ENCODE measurements around the gene DOK6.
"Not testable (repeated sequence)": the region's sequence is repeated elsewhere in the genome, so short reads cannot be mapped to it uniquely, and the experiment has no call there.

Gene DOK6

DNA sequence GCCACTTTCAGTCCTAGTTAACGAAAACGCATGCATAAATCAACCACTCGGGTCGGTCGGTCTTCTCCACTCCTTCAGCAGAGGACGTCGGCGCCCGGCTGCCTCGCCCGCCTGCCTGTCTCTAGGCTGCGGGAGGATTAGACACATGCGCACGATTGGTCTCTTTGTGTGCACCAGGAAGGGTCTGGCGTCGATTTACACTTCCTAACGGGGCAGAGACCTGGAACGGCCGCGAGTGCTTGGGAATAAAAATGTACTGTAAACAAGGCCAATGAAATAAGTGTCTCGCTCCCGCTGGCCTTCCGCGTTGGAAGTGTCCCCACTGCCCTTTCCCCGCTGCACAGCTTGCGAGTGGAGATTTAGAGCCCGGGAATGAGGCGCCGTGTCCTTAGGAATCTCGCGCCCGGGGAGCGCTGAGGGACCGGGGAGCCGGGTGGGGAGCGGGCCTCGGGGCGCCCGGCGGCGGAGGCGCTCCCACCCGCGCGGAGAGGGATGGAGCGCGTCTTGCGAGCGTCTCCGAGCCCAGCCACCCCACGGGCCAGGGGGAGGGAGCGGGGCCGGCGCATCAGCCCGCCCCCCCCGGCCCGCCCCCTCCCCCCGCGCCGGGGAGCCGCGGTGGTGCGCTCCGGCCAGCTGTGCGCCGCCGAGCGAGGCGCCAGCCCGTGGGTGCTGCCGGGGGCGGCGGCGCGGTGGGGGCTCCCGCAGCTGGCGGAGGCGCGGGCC lies at the start of gene DOK6:
Gene DOK6 (plus strand): TSS at position 636 of the 723 bp plus-strand sequence.
- DNase-seq: peak in 42 of 56 donors; percentile 4 to 80 (median 39)

DNA sequence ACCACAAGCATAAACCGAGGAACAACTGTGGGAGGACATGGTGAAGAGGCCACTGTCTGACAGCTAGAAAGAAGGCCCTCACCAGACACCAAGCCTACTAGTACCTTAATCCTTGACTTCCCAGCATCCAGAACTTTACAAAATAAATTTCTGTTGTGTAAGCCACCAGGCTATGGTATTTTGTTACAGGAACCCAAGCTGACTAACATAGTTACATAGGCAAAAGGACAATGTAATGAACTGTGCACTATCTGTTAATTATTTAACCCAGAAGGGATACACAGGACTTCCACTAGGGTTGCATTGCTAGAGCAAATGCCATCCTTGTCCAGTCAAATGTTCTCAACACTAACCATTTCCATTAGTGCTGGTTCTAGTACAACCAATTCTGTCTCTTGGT lies 47.7 kb upstream of the DOK6 start:
- DNase-seq: no peak

- DNase-seq: no peak
These were observed 43.1 kb upstream of the DOK6 start for GRCh38 chr18:69357590-69357989.

GRCh38 chr18:69358212-69358895 lies 42.3 kb upstream of the DOK6 start:
- DNase-seq: no peak

- not testable (repeated sequence) for DNase-seq
These were observed 40.9 kb upstream of the DOK6 start for GRCh38 chr18:69359768-69360167.

DNA sequence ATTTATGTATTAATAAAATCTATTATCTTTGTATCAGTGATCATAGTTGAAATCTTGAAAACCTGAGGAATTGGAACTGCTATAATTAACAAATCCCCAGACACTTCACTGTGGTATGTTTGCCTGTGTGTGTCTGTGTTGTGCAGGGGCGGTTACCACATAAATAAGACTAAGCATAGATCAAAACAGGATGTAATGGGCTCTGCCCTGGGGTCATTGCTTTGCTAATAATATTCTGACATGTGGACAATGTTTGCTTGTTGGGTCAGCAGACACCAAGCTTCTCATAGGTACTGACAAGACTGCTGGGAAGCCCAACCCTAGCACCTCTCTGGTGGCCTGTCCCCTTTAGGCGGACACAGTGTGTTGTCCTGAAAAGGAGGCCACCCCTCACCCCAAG lies 35.8 kb upstream of the DOK6 start:
- no peak for DNase-seq

- DNase-seq: no peak
These were observed 35.0 kb upstream of the DOK6 start for GRCh38 chr18:69365658-69366057.

GRCh38 chr18:69367104-69367503 lies 33.6 kb upstream of the DOK6 start:
- DNase-seq: no peak

DNA sequence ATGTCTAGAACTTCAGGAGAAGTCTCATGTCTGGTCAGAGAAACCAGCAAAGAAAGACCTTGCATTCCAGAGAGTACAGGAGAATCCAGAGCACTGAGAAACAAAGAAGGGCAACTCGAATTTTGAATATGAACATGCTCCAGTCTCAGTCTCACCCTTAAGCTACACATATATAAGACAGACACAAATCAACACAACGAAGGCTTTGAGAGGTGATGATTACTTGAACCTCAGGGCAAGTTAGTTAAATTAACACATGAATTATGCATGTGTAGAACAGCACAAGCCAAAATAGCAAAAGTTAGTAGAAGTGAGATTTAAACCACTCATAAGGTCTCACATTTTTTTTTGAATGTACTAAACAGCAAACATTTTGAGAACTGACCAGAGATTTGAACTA lies 29.0 kb upstream of the DOK6 start:
- no peak for DNase-seq

DNA sequence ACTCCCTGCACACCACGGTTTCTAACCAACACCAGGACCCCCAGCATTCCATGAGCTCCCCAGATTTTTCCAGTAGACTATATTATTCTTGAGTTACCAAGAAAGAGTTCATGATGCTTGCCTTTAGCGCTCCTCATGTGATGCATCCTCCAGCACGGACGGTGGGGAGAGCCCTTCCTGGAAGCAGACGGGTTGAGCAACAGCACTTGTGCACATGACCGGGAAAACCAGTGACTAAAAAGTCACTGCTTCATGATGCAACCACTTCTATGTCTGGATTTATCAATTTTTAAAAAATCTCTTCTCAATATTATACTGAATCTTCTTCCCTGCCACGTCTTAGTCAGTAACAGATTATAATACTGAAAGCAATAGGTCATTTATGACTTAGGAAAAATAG lies 20.4 kb upstream of the DOK6 start:
- DNase-seq: no peak

DNA sequence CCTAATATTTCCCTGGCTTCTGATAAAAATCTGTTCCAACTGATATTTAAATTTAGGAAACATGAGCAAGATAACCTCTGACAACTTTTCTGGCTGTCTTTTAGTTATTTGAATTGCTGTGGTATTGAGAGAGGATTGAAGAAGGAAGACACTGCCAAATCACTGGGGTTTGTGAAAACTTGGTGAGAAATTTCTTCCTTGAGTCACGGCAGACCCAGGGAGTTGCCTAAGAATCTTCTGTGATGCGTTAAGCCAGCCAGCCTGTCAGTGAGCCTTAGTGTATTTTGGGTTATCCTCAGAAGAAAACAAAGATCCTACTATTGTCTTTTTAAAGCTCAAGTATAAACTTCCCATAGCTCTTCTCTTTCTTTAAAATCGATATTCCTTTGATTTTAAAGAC lies 17.5 kb upstream of the DOK6 start:
- no peak for DNase-seq

GRCh38 chr18:69387186-69387585 lies 13.5 kb upstream of the DOK6 start:
- no peak for DNase-seq

DNA sequence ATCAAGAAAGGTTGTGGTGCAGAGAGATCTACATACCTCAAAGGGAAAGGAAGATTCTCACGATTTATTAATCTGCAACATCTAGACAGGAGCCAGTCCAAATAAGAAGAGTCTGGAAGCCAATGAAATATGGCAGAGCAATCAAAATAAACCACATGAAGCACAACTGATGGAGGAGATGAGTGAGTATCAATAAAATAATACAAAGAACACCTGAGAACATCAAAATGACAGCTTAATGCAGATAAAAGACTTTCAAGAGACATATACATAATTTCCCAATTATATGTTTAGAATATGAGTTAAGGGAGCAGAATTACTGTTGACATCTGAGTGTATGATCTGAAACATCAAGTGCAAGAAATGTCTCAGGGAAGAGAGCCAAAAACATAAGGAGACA lies 12.5 kb upstream of the DOK6 start:
- no peak for DNase-seq

GRCh38 chr18:69397096-69397495 lies 3.6 kb upstream of the DOK6 start:
- DNase-seq: no peak

GRCh38 chr18:69399253-69399652 lies 1.4 kb upstream of the DOK6 start:
- no peak for DNase-seq

GRCh38 chr18:69400976-69401225 lies 213 bp downstream of the DOK6 start:
- DNase-seq: peak in 1 of 56 donors; percentile 30

DNA sequence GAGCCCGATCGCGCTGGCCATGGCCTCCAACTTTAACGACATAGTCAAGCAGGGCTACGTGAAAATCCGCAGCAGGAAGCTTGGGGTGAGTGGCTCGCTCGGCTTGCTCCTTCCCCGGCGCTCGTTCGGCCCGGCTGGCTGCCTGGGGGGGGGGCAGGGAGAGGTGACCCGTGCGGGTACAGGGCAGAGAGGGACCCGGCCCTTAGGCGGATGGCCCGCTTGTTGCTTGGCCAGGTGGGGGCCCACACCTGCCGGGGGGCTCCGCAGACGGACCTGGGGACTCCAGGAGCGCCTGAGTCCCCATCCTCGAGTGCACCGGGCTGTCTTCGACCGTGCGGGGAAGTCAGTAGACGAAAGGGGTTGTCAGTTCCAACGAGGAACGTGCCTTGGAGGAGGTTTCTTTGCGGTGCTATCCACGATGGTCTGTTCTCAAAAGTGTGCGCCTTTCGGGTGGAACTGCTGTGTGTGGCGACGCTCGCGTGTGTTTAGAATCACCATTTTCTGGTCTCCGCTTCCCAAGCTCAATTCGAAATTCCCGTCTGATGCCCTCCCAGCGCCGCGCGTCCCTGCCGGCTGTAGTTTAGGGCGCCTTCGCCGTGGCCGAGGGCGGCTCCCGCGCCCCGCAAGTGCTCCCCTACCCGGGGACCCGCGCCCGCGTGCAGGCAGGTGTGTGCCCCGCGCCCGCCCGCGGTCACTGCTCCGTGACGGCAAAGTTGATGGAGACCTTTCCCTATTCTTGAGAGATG lies 711 bp downstream of the DOK6 start:
- DNase-seq: peak in 9 of 56 donors; percentile 13 to 46 (median 35)

- peak in 3 of 56 donors; percentile 14 to 29 (median 15) for DNase-seq
These were observed 1.4 kb downstream of the DOK6 start for GRCh38 chr18:69401972-69402532.

- DNase-seq: peak in 10 of 56 donors; percentile 3 to 45 (median 16)
These were observed 1.9 kb downstream of the DOK6 start for GRCh38 chr18:69402533-69402989.

DNA sequence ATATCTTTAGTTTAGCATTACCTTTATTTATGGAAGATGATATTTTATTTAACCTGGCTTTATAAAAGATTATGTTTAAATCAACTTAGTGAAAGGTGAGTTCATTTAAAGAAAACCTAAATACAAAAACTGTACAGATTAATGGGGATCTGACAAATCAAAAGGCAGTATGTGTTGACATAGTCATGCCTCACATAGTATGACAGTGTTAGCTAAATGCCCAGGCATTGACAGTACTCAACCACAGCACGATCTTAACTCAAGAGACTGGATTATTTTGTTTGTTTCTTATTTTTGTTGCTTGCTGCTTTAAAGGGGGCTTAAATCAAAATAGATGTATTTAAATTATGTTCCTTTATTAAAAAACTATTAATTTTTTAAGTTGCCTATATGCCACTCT lies 7.8 kb downstream of the DOK6 start:
- no peak for DNase-seq

DNA sequence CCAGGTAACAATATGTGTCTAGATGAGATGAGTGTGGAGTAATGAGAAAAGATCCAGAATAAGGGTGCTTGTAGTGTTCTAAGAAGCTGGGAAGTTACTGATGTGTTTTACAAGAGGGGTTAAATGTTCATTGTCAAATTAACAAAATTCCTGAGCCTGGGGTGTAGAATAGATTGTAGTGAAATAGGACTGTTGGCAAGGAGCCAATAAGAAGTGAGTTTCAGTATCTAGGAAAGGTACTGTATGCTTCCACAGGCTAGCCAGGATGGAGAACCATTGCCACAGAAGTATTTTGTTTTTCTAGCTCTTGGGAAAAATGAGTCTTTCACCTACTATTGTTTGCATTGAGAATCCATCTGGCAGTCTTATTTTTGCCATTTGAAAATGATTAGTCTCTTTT lies 10.5 kb downstream of the DOK6 start:
- no peak for DNase-seq

- DNase-seq: no peak
These were observed 13.5 kb downstream of the DOK6 start for GRCh38 chr18:69414184-69414583.

Data from amygdala (tissue), 56 donors.